HCT116 (cell line): ENCODE measurements around the gene NDUFS7. TPM values are rescaled to one million over a fixed set of nuclear protein-coding genes. Genes with fewer than 3 reads are reported as not detected.

Experiments used
- ATAC-seq: fragments of 200-7000 bp; cut with Tn5 transposase; 2 replicates; pipeline ENCODE4 v1.9.1; 2020; ENCODE audit warnings: mild to moderate bottlenecking, moderate library complexity
- BruUV-seq: library from RNA; stranded (reverse); fragments of 400-500 nt; replicated peaks from 2 replicates; lab custom pipeline; 2021; lab: Mats Ljungman, UMichigan
- CTCF ChIA-PET: fragments of 300-600 bp; sonication (Branson Sonifier 250); formaldehyde crosslinking; loops from one replicate; lab custom pipeline; 2021; ENCODE audit warnings: antibody characterized with exemption; lab: Charles Lee
- POLR2A ChIA-PET: fragments of 300-600, 350-600 bp; sonication (Branson Sonifier 250); formaldehyde crosslinking; loops from one replicate; lab custom pipeline; 2021; ENCODE audit warnings: antibody characterized with exemption; lab: Charles Lee
- RAD21 ChIA-PET, 2 experiments: fragments of 300-600 bp; sonication (Branson Sonifier 250); formaldehyde crosslinking; loops; one replicate each; lab custom pipeline; 2023; ENCODE audit warnings: low total read pairs in 2 of 2; ENCODE audit not compliant: uncharacterized antibody in 2 of 2, unreplicated experiment in 2 of 2, low non-redundant PET in 1 of 2; lab: Charles Lee
- DNase-seq: peaks from one replicate; pipeline ENCODE4 v3.0.0-alpha.2; 2010; ENCODE audit warnings: low read depth, low spot score
- H2AFZ ChIP-seq: fragments of 200-600 bp; shearing (Covaris generic), sonication (generic); 2 replicates; pipeline ENCODE4 v1.6.1; 2017; ENCODE audit warnings: low read depth, mixed run types, mixed read lengths, antibody characterized with exemption, low read length; ENCODE audit not compliant: poor library complexity, severe bottlenecking
- H3K27ac ChIP-seq: 2 replicates; pipeline ENCODE4 v1.5.1; 2012; ENCODE audit warnings: low read depth, low read length
- H3K27me3 ChIP-seq: fragments of 200-600 bp; sonication (generic); 2 replicates; pipeline ENCODE4 v1.6.1; 2016; ENCODE audit warnings: mixed run types, low read length, mixed read lengths; ENCODE audit not compliant: insufficient read depth
- H3K36me3 ChIP-seq, 2 experiments: fragments of 200-500 bp in 1 of 2; fragments of 200-600 bp in 1 of 2; sonication (Bioruptor generic) in 1 of 2; sonication (generic) in 1 of 2; 2 replicates each; pipeline versions ENCODE4 v1.5.1 to v1.6.1; 2014 to 2016; ENCODE audit warnings: low read length in 2 of 2, inconsistent platforms in 1 of 2, mixed read lengths in 1 of 2, mixed run types in 1 of 2; ENCODE audit not compliant: insufficient read depth in 2 of 2, control insufficient read depth in 1 of 2
- H3K4me1 ChIP-seq, 2 experiments: fragments of 200-600 bp in 1 of 2; sonication (generic) in 1 of 2; 2 replicates each; pipeline versions ENCODE4 v1.5.1 to v1.6.1; 2012 to 2017; ENCODE audit warnings: low read length in 2 of 2, inconsistent platforms in 1 of 2, mild to moderate bottlenecking in 1 of 2, mixed read lengths in 1 of 2, mixed run types in 1 of 2, moderate library complexity in 1 of 2; ENCODE audit not compliant: insufficient read depth in 2 of 2, control insufficient read depth in 1 of 2
- H3K4me2 ChIP-seq: fragments of 200-600 bp; sonication (generic); 2 replicates; pipeline ENCODE4 v1.6.1; 2017; ENCODE audit warnings: mixed run types, low read length, mixed read lengths
- H3K4me3 ChIP-seq, 2 experiments: fragments of 200-600 bp in 1 of 2; sonication (generic) in 1 of 2; replicated peaks in 1 of 2; 2 replicates each; pipeline ENCODE4 v1.5.1; 2011 to 2016; ENCODE audit warnings: low read length in 2 of 2, control low read depth in 1 of 2, low read depth in 1 of 2, mild to moderate bottlenecking in 1 of 2, mixed read lengths in 1 of 2, mixed run types in 1 of 2
- H3K79me2 ChIP-seq: fragments of 200-600 bp; sonication (generic); 2 replicates; pipeline ENCODE4 v1.6.1; 2017; ENCODE audit warnings: mild to moderate bottlenecking, mixed run types, low read length, moderate library complexity, mixed read lengths; ENCODE audit not compliant: insufficient read depth
- H3K9ac ChIP-seq: fragments of 200-600 bp; sonication (generic); 2 replicates; pipeline ENCODE4 v1.6.1; 2016; ENCODE audit warnings: low read length, mixed read lengths
- H3K9me2 ChIP-seq: fragments of 200-600 bp; sonication (generic), shearing (Covaris generic); 2 replicates; pipeline ENCODE4 v1.6.1; 2017; ENCODE audit warnings: mixed run types, mild to moderate bottlenecking, moderate library complexity; ENCODE audit not compliant: insufficient read depth
- H3K9me3 ChIP-seq, 2 experiments: fragments of 200-500 bp in 1 of 2; fragments of 200-600 bp in 1 of 2; sonication (Bioruptor generic) in 1 of 2; sonication (generic) in 1 of 2; 2 replicates each; pipeline ENCODE4 v1.6.1; 2014 to 2017; ENCODE audit warnings: low read length in 2 of 2, mixed read lengths in 2 of 2, inconsistent platforms in 1 of 2, low read depth in 1 of 2, mild to moderate bottlenecking in 1 of 2, mixed run types in 1 of 2, moderate library complexity in 1 of 2; ENCODE audit not compliant: control insufficient read depth in 1 of 2, insufficient read depth in 1 of 2
- H4K20me1 ChIP-seq: fragments of 200-600 bp; sonication (generic), shearing (Covaris generic); 2 replicates; pipeline ENCODE4 v1.6.1; 2017; ENCODE audit warnings: mixed run types, mild to moderate bottlenecking, moderate library complexity; ENCODE audit not compliant: insufficient read depth
- CBX3 ChIP-seq: IDR thresholded peaks from 2 replicates; pipeline ENCODE4 v1.6.1; 2012; ENCODE audit warnings: low read depth
- CEBPB ChIP-seq: IDR thresholded peaks from 2 replicates; pipeline ENCODE4 v1.6.1; 2012; ENCODE audit warnings: low read depth
- EZH2 ChIP-seq: fragments of 200-600 bp; sonication (generic); IDR thresholded peaks from 2 replicates; pipeline ENCODE4 v1.6.1; 2017; ENCODE audit warnings: antibody characterized with exemption, mixed run types
- RAD21 ChIP-seq: IDR thresholded peaks from 2 replicates; pipeline ENCODE4 v1.6.1; 2012; ENCODE audit warnings: low read depth, mild to moderate bottlenecking
- SIN3A ChIP-seq: IDR thresholded peaks from 2 replicates; pipeline ENCODE4 v1.6.1; 2012; ENCODE audit warnings: low read depth
- SP1 ChIP-seq: IDR thresholded peaks from 2 replicates; pipeline ENCODE4 v1.6.1; 2012; ENCODE audit warnings: low read depth
- SRF ChIP-seq: IDR thresholded peaks from 2 replicates; pipeline ENCODE4 v1.6.1; 2012; ENCODE audit warnings: low read depth
- ZNF274 ChIP-seq: fragments of 200-500 bp; sonication (Bioruptor generic); IDR thresholded peaks from 2 replicates; pipeline ENCODE4 v1.6.1; 2014; ENCODE audit warnings: mild to moderate bottlenecking, low read depth, low read length, inconsistent platforms
- intact Hi-C: fragments of 100-400 bp; cut with micrococcal nuclease; formaldehyde crosslinking; loops from 2 replicates; pipeline ENCODE4 v1.10.0; 2022
- total RNA-seq: library from RNA; stranded (reverse); gene quantifications from one replicate; pipeline ENCODE4 v1.2.1, GENCODE V29; 2021; ENCODE audit not compliant: unreplicated experiment
- TF ChIP-seq, protein P1 (sequence below): IDR thresholded peaks from 2 replicates; pipeline ENCODE4 v1.6.1; 2011; ENCODE audit warnings: mild to moderate bottlenecking, low read length, moderate library complexity; ENCODE audit not compliant: insufficient replicate concordance; ENCODE audit errors: extremely low read depth

NDUFS7 gene
- total RNA-seq, 1 experiment from 2014 or later, result 114 TPM

DNA sequence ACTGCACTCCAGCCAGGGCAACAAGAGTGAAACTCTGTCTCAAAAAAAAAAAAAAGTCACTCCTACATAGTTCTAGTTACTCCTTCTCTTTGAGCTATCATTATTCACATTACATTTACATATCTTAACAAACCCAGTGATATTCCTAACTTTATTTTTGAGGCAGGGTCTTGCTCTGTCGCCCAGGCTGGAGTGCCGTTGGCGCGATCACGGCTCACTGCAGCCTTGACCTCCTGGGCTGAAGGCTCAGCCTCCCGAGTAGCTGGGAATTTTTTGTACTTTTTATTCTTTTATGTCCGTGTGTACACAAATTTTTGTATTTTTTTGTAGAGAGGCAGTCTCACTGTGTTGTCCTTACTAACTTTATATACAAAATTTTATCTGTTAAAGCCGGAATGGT, 53.9 kb downstream of the NDUFS7 start:
- peak overlapping the region; percentile 82 for H3K27ac ChIP-seq
- H3K27me3 ChIP-seq, result no peaks in the 10 kb centered on the region
- DNase-seq (no peak), ATAC-seq (no peak)
- peaks cover 35 to 53% of the 10 kb centered on the region in 2 experiments for H3K4me1 ChIP-seq
- H3K9me2 ChIP-seq, result no peaks in the 10 kb centered on the region
- peak overlapping the region; percentile 93 for H3K4me2 ChIP-seq
- peak overlapping the region; percentile 25 to 76 for H3K4me3 ChIP-seq
- H3K36me3 ChIP-seq, result peaks cover 24 to 53% of the 10 kb centered on the region in 2 experiments
- peaks cover 48% of the 10 kb centered on the region for H3K79me2 ChIP-seq
- ChIA-PET CTCF (interaction anchor here (1.1 kb wide), 1 partner anchor 15 kb away, joined by 4 read pairs; no protein-coding TSS in a partner anchor), POLR2A (no interaction called here), RAD21 (no interaction called here)
- peak overlapping the region; percentile 98 for H3K9ac ChIP-seq
- H3K9me3 ChIP-seq, result no peaks in the 10 kb centered on the region
- BruUV-seq, result no TSS peak
- no peak overlapping the region for H2AFZ ChIP-seq
- H4K20me1 ChIP-seq, result peaks cover 18% of the 10 kb centered on the region; the same call in 1 of the 2 replicates
- TF ChIP-seq RAD21, result no peak
- no peak for TF ChIP-seq SP1
- TF ChIP-seq CEBPB, result no peak
- TF ChIP-seq EZH2, result no peak
- TF ChIP-seq, protein P1, sequence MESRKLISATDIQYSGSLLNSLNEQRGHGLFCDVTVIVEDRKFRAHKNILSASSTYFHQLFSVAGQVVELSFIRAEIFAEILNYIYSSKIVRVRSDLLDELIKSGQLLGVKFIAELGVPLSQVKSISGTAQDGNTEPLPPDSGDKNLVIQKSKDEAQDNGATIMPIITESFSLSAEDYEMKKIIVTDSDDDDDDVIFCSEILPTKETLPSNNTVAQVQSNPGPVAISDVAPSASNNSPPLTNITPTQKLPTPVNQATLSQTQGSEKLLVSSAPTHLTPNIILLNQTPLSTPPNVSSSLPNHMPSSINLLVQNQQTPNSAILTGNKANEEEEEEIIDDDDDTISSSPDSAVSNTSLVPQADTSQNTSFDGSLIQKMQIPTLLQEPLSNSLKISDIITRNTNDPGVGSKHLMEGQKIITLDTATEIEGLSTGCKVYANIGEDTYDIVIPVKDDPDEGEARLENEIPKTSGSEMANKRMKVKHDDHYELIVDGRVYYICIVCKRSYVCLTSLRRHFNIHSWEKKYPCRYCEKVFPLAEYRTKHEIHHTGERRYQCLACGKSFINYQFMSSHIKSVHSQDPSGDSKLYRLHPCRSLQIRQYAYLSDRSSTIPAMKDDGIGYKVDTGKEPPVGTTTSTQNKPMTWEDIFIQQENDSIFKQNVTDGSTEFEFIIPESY, result no peak
- no peak for TF ChIP-seq SRF
- no peak for TF ChIP-seq SIN3A
- no peak for TF ChIP-seq ZNF274
- no peak for TF ChIP-seq CBX3
- intact Hi-C loops, result no loop called here
